Endodermal cell (in vitro differentiated cells): ENCODE data around the gene CUX1. TPM values are rescaled to one million over a fixed set of nuclear protein-coding genes. Genes with fewer than 3 reads are reported as not detected.

Experiments
- DNase-seq: peaks from one replicate; pipeline ENCODE4 v3.0.0-alpha.2; 2017
- H3K27ac ChIP-seq: 2 replicates; pipeline ENCODE4 v1.5.1; 2013; ENCODE audit warnings: mild to moderate bottlenecking, low read depth, low read length, moderate library complexity
- H3K27me3 ChIP-seq: 2 replicates; pipeline ENCODE4 v1.6.1; 2013; ENCODE audit warnings: mild to moderate bottlenecking, low read length, moderate library complexity; ENCODE audit not compliant: insufficient read depth, control insufficient read depth, poor library complexity, severe bottlenecking
- H3K36me3 ChIP-seq: 2 replicates; pipeline ENCODE4 v1.7.0; 2013; ENCODE audit warnings: mild to moderate bottlenecking, low read length, moderate library complexity; ENCODE audit not compliant: control insufficient read depth, insufficient read depth
- H3K4me1 ChIP-seq: one replicate; pipeline ENCODE4 v1.7.0; 2013; ENCODE audit warnings: low read length; ENCODE audit not compliant: control insufficient read depth, insufficient read depth
- H3K4me3 ChIP-seq: 2 replicates; pipeline ENCODE4 v1.5.1; 2013; ENCODE audit warnings: mild to moderate bottlenecking, low read length, moderate library complexity
- H3K9ac ChIP-seq: 2 replicates; pipeline ENCODE4 v1.6.1; 2013; ENCODE audit warnings: mild to moderate bottlenecking, low read length, moderate library complexity; ENCODE audit not compliant: poor library complexity, severe bottlenecking; ENCODE audit errors: extremely low read depth
- H3K9me3 ChIP-seq: 2 replicates; pipeline ENCODE4 v1.6.1; 2013; ENCODE audit warnings: mild to moderate bottlenecking, low read length, moderate library complexity; ENCODE audit not compliant: control insufficient read depth
- H3K27ac Mint-ChIP-seq: 2 replicates; pipeline ENCODE4 v1.8.0; 2020; ENCODE audit warnings: mixed read lengths
- H3K27me3 Mint-ChIP-seq: 2 replicates; pipeline ENCODE4 v1.8.0; 2021; ENCODE audit warnings: mild to moderate bottlenecking, mixed read lengths; ENCODE audit not compliant: insufficient read depth
- H3K36me3 Mint-ChIP-seq: 2 replicates; pipeline ENCODE4 v1.8.0; 2020; ENCODE audit warnings: low read depth, mixed read lengths
- H3K4me1 Mint-ChIP-seq: 2 replicates; pipeline ENCODE4 v1.8.0; 2020; ENCODE audit warnings: mixed read lengths
- H3K4me3 Mint-ChIP-seq: 2 replicates; pipeline ENCODE4 v1.8.0; 2020; ENCODE audit warnings: mild to moderate bottlenecking, moderate library complexity, mixed read lengths
- H3K9me3 Mint-ChIP-seq: 2 replicates; pipeline ENCODE4 v1.8.0; 2020; ENCODE audit warnings: mild to moderate bottlenecking, mixed read lengths
- CTCF ChIP-seq: fragments of 200-600 bp; sonication (generic); conservative IDR thresholded peaks from 2 replicates; pipeline ENCODE4 v1.5.0; 2021; ENCODE audit warnings: antibody characterized with exemption, mild to moderate bottlenecking
- WGBS, 2 experiments: methylation state at CpG; one replicate each; pipeline versions ENCODE4 v1.1.5 to v1.1.7; 2013; ENCODE audit warnings: missing lambda C conversion rate in 2 of 2, mixed read lengths in 1 of 2; ENCODE audit not compliant: insufficient coverage in 1 of 2, insufficient read length in 1 of 2; 5-methylcytosine and 5-hydroxymethylcytosine counted together
- total RNA-seq, 2 donors: library from RNA; stranded (reverse); fragmentation: NEBNext Ultra II Directional in 1 of 2; extraction: Animal tissue kit (Norgen Biotek cat#: 25700) in 1 of 2; gene quantifications; 2 replicates in 1 of 2; 3 replicates in 1 of 2; pipeline ENCODE4 v1.2.1, GENCODE V29; 2021

CUX1 gene
- total RNA-seq, 2 donors from 2014 or later: 85.1 to 108 TPM

DNA sequence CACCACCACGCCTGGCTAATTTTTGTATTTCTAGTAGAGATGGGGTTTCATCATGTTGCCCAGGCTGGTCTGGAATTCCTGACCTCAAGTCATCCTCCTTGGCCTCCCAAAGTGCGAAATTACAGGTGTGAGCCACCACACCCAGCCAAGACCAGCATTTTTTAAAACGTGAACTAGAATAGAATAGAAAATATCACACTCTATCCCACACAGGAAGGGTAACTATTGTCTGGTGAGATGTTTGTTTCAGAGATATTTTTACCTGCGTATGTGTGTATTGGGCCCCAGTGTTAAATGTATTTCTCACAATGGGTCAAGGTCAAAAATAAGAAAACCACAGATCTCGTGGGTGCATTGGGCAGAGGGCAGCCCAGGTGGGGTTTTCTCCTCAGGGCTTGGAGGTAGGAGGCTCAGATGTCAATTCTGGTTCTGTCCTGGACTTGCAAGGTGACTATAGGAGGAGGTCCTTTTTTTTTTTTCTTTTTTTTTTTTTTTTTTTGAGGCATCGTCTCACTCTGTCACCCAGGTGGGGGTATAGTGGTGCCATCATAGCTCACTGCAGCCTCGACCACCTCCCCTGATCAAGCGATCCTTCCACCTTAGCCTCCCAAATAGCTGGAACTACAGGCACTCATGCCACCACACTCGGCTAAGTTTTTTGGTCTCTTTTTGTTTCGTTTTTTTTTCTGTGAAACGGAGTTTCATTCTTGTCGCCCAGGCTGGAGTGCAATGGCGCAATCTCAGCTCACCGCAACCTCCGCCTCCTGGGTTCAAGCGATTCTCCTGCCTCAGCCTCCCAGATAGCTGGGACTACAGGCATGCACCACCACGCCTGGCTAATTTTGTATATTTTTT, 488.2 kb downstream of the CUX1 start:
- Mint-ChIP-seq H3K27ac (no peak overlapping the region), H3K27me3 (peaks cover 8% of the 10 kb centered on the region), H3K4me3 (no peak overlapping the region), H3K9me3 (no peaks in the 10 kb centered on the region), H3K4me1 (peaks cover 7% of the 10 kb centered on the region), H3K36me3 (no peaks in the 10 kb centered on the region)
- H3K36me3 ChIP-seq: no peaks in the 10 kb centered on the region
- no peaks in the 10 kb centered on the region for H3K27me3 ChIP-seq
- no peaks in the 10 kb centered on the region for H3K4me1 ChIP-seq
- 93 to 98% methylated on average over 13 to 17 of the region's 17 CpGs for WGBS, 2 experiments
- TF ChIP-seq CTCF: no peak
- H3K4me3 ChIP-seq: no peak overlapping the region
- no peak overlapping the region for H3K27ac ChIP-seq
- H3K9me3 ChIP-seq: no peaks in the 10 kb centered on the region
- no peak for DNase-seq
- H3K9ac ChIP-seq: no peak overlapping the region

- TF ChIP-seq CTCF: no peak
- Mint-ChIP-seq H3K4me1 (peaks cover 9% of the 10 kb centered on the region), H3K27me3 (no peaks in the 10 kb centered on the region), H3K4me3 (no peak overlapping the region), H3K27ac (no peak overlapping the region), H3K9me3 (no peaks in the 10 kb centered on the region), H3K36me3 (no peaks in the 10 kb centered on the region)
- Histone ChIP-seq H3K36me3 (no peaks in the 10 kb centered on the region), H3K4me1 (no peaks in the 10 kb centered on the region), H3K9ac (no peak overlapping the region), H3K27me3 (no peaks in the 10 kb centered on the region), H3K9me3 (no peaks in the 10 kb centered on the region), H3K4me3 (no peak overlapping the region), H3K27ac (no peak overlapping the region)
- WGBS, 2 experiments: 50 to 64% methylated on average over 14 to 17 of the region's 17 CpGs
- peak; percentile 84 for DNase-seq
Measured at GRCh38 chr7:102306916-102307677, 489.7 kb downstream of the CUX1 start.

- H3K9me3 ChIP-seq: no peaks in the 10 kb centered on the region
- peak overlapping the region; percentile 70 for H3K27ac Mint-ChIP-seq
- 90 to 93% methylated on average over 7 to 9 of the region's 9 CpGs for WGBS, 2 experiments
- TF ChIP-seq CTCF: no peak
- H3K27me3 Mint-ChIP-seq: no peaks in the 10 kb centered on the region
- H3K9me3 Mint-ChIP-seq: no peaks in the 10 kb centered on the region
- H3K27me3 ChIP-seq: no peaks in the 10 kb centered on the region
- H3K36me3 ChIP-seq: no peaks in the 10 kb centered on the region
- H3K27ac ChIP-seq: no peak overlapping the region
- H3K4me3 Mint-ChIP-seq: no peak overlapping the region
- H3K4me3 ChIP-seq: no peak overlapping the region
- H3K4me1 Mint-ChIP-seq: peaks cover 9% of the 10 kb centered on the region
- H3K9ac ChIP-seq: no peak overlapping the region
- peaks cover 3% of the 10 kb centered on the region for H3K36me3 Mint-ChIP-seq
- no peak for DNase-seq
- H3K4me1 ChIP-seq: no peaks in the 10 kb centered on the region
Measured at GRCh38 chr7:102310414-102310815, 493.0 kb downstream of the CUX1 start.
